ENCODE data around the gene RAD51B.

Gene RAD51B

GRCh38 chr14:68633131-68633991, 813.8 kb downstream of the RAD51B start:
- Histone ChIP-seq H3K27ac (ENCODE audit: low read depth, low read length) (peak overlapping the region; percentile 97), H3K4me3 (ENCODE audit: low read depth in 1 of 5, low read length in 5 of 5) (peak overlapping the region in 3 of 5 donors; percentile 12 to 32 (median 17)), H3K4me1 (ENCODE audit: control insufficient read depth in 5 of 5, insufficient read depth in 5 of 5, low read length in 5 of 5) (peaks cover 7 to 64% (median 56%) of the 10 kb centered on the region in 5 donors), H3K9ac (ENCODE audit: low read length in 5 of 5) (peak overlapping the region in 1 of 5 donors; percentile 14), H3K36me3 (ENCODE audit: control insufficient read depth in 5 of 5, insufficient read depth in 5 of 5, low read length in 5 of 5) (no peaks in the 10 kb centered on the region), H3K9me3 (ENCODE audit: control insufficient read depth in 5 of 5, low read length in 5 of 5) (no peaks in the 10 kb centered on the region), H3K27me3 (ENCODE audit: control insufficient read depth in 5 of 5, insufficient read depth in 4 of 5, low read length in 5 of 5) (no peaks in the 10 kb centered on the region)

- no peaks in the 10 kb centered on the region for H3K27me3 ChIP-seq (ENCODE audit: control insufficient read depth in 5 of 5, insufficient read depth in 4 of 5, low read length in 5 of 5)
- peaks cover 11 to 69% (median 66%) of the 10 kb centered on the region in 5 donors for H3K4me1 ChIP-seq (ENCODE audit: control insufficient read depth in 5 of 5, insufficient read depth in 5 of 5, low read length in 5 of 5)
- H3K9ac ChIP-seq (ENCODE audit: low read length in 5 of 5), result no peak overlapping the region
- no peaks in the 10 kb centered on the region for H3K9me3 ChIP-seq (ENCODE audit: control insufficient read depth in 5 of 5, low read length in 5 of 5)
- H3K4me3 ChIP-seq (ENCODE audit: low read depth in 1 of 5, low read length in 5 of 5), result no peak overlapping the region
- no peaks in the 10 kb centered on the region for H3K36me3 ChIP-seq (ENCODE audit: control insufficient read depth in 5 of 5, insufficient read depth in 5 of 5, low read length in 5 of 5)
- no peak overlapping the region for H3K27ac ChIP-seq (ENCODE audit: low read depth, low read length)
These were observed 814.8 kb downstream of the RAD51B start for GRCh38 chr14:68634332-68634731.

- H3K27ac ChIP-seq (ENCODE audit: low read depth, low read length), result no peak overlapping the region
These were observed 815.5 kb downstream of the RAD51B start for GRCh38 chr14:68634874-68635595.

GRCh38 chr14:68636597-68636996, 817.0 kb downstream of the RAD51B start:
- Histone ChIP-seq H3K9ac (ENCODE audit: low read length in 5 of 5) (no peak overlapping the region), H3K27ac (ENCODE audit: low read depth, low read length) (no peak overlapping the region), H3K9me3 (ENCODE audit: control insufficient read depth in 5 of 5, low read length in 5 of 5) (peaks cover 0 to 5% (median 0%) of the 10 kb centered on the region in 5 donors), H3K27me3 (ENCODE audit: control insufficient read depth in 5 of 5, insufficient read depth in 4 of 5, low read length in 5 of 5) (no peaks in the 10 kb centered on the region), H3K4me1 (ENCODE audit: control insufficient read depth in 5 of 5, insufficient read depth in 5 of 5, low read length in 5 of 5) (peaks cover 8 to 60% (median 52%) of the 10 kb centered on the region in 5 donors), H3K36me3 (ENCODE audit: control insufficient read depth in 5 of 5, insufficient read depth in 5 of 5, low read length in 5 of 5) (no peaks in the 10 kb centered on the region), H3K4me3 (ENCODE audit: low read depth in 1 of 5, low read length in 5 of 5) (no peak overlapping the region)

More at GRCh38 chr14:68634874-68635595, 815.5 kb downstream of the RAD51B start:
- Histone ChIP-seq H3K36me3 (ENCODE audit: control insufficient read depth in 5 of 5, insufficient read depth in 5 of 5, low read length in 5 of 5) (no peaks in the 10 kb centered on the region), H3K4me3 (ENCODE audit: low read depth in 1 of 5, low read length in 5 of 5) (no peak overlapping the region), H3K9me3 (ENCODE audit: control insufficient read depth in 5 of 5, low read length in 5 of 5) (no peaks in the 10 kb centered on the region), H3K9ac (ENCODE audit: low read length in 5 of 5) (no peak overlapping the region), H3K27me3 (ENCODE audit: control insufficient read depth in 5 of 5, insufficient read depth in 4 of 5, low read length in 5 of 5) (no peaks in the 10 kb centered on the region), H3K4me1 (ENCODE audit: control insufficient read depth in 5 of 5, insufficient read depth in 5 of 5, low read length in 5 of 5) (peaks cover 11 to 73% (median 68%) of the 10 kb centered on the region in 5 donors)

GRCh38 chr14:68637106-68638021, 817.8 kb downstream of the RAD51B start:
- peaks cover 8 to 52% (median 45%) of the 10 kb centered on the region in 5 donors for H3K4me1 ChIP-seq (ENCODE audit: control insufficient read depth in 5 of 5, insufficient read depth in 5 of 5, low read length in 5 of 5)

GRCh38 chr14:68638141-68638999, 818.8 kb downstream of the RAD51B start:
- Histone ChIP-seq H3K36me3 (ENCODE audit: control insufficient read depth in 5 of 5, insufficient read depth in 5 of 5, low read length in 5 of 5) (no peaks in the 10 kb centered on the region), H3K9me3 (ENCODE audit: control insufficient read depth in 5 of 5, low read length in 5 of 5) (peaks cover 0 to 5% (median 0%) of the 10 kb centered on the region in 5 donors), H3K27ac (ENCODE audit: low read depth, low read length) (no peak overlapping the region), H3K27me3 (ENCODE audit: control insufficient read depth in 5 of 5, insufficient read depth in 4 of 5, low read length in 5 of 5) (no peaks in the 10 kb centered on the region), H3K4me1 (ENCODE audit: control insufficient read depth in 5 of 5, insufficient read depth in 5 of 5, low read length in 5 of 5) (peaks cover 5 to 44% (median 36%) of the 10 kb centered on the region in 5 donors), H3K4me3 (ENCODE audit: low read depth in 1 of 5, low read length in 5 of 5) (peak overlapping the region in 1 of 5 donors; percentile 4), H3K9ac (ENCODE audit: low read length in 5 of 5) (no peak overlapping the region)

More at GRCh38 chr14:68637106-68638021, 817.8 kb downstream of the RAD51B start:
- no peaks in the 10 kb centered on the region for H3K36me3 ChIP-seq (ENCODE audit: control insufficient read depth in 5 of 5, insufficient read depth in 5 of 5, low read length in 5 of 5)
- no peak overlapping the region for H3K27ac ChIP-seq (ENCODE audit: low read depth, low read length)
- H3K9me3 ChIP-seq (ENCODE audit: control insufficient read depth in 5 of 5, low read length in 5 of 5), result peaks cover 0 to 5% (median 0%) of the 10 kb centered on the region in 5 donors
- no peak overlapping the region for H3K9ac ChIP-seq (ENCODE audit: low read length in 5 of 5)
- no peaks in the 10 kb centered on the region for H3K27me3 ChIP-seq (ENCODE audit: control insufficient read depth in 5 of 5, insufficient read depth in 4 of 5, low read length in 5 of 5)
- H3K4me3 ChIP-seq (ENCODE audit: low read depth in 1 of 5, low read length in 5 of 5), result no peak overlapping the region

GRCh38 chr14:68639000-68639757, 819.6 kb downstream of the RAD51B start:
- peak overlapping the region in 1 of 5 donors; percentile 4 for H3K4me3 ChIP-seq (ENCODE audit: low read depth in 1 of 5, low read length in 5 of 5)
- H3K27ac ChIP-seq (ENCODE audit: low read depth, low read length), result peak overlapping the region; percentile 62
- H3K4me1 ChIP-seq (ENCODE audit: control insufficient read depth in 5 of 5, insufficient read depth in 5 of 5, low read length in 5 of 5), result peaks cover 5 to 44% (median 36%) of the 10 kb centered on the region in 5 donors

GRCh38 chr14:68639758-68640574, 820.4 kb downstream of the RAD51B start:
- no peaks in the 10 kb centered on the region for H3K36me3 ChIP-seq (ENCODE audit: control insufficient read depth in 5 of 5, insufficient read depth in 5 of 5, low read length in 5 of 5)
- peaks cover 0 to 5% (median 0%) of the 10 kb centered on the region in 5 donors for H3K9me3 ChIP-seq (ENCODE audit: control insufficient read depth in 5 of 5, low read length in 5 of 5)
- H3K27me3 ChIP-seq (ENCODE audit: control insufficient read depth in 5 of 5, insufficient read depth in 4 of 5, low read length in 5 of 5), result no peaks in the 10 kb centered on the region
- H3K9ac ChIP-seq (ENCODE audit: low read length in 5 of 5), result peak overlapping the region in 1 of 5 donors; percentile 12
- H3K4me3 ChIP-seq (ENCODE audit: low read depth in 1 of 5, low read length in 5 of 5), result no peak overlapping the region
- peaks cover 5 to 42% (median 33%) of the 10 kb centered on the region in 5 donors for H3K4me1 ChIP-seq (ENCODE audit: control insufficient read depth in 5 of 5, insufficient read depth in 5 of 5, low read length in 5 of 5)
- H3K27ac ChIP-seq (ENCODE audit: low read depth, low read length), result peak overlapping the region; percentile 62

More at GRCh38 chr14:68639000-68639757, 819.6 kb downstream of the RAD51B start:
- H3K9ac ChIP-seq (ENCODE audit: low read length in 5 of 5), result peak overlapping the region in 1 of 5 donors; percentile 12
- H3K9me3 ChIP-seq (ENCODE audit: control insufficient read depth in 5 of 5, low read length in 5 of 5), result peaks cover 0 to 5% (median 0%) of the 10 kb centered on the region in 5 donors
- H3K27me3 ChIP-seq (ENCODE audit: control insufficient read depth in 5 of 5, insufficient read depth in 4 of 5, low read length in 5 of 5), result no peaks in the 10 kb centered on the region
- H3K36me3 ChIP-seq (ENCODE audit: control insufficient read depth in 5 of 5, insufficient read depth in 5 of 5, low read length in 5 of 5), result no peaks in the 10 kb centered on the region
